ENCODE data around the gene TMEM170B.

TMEM170B gene

DNA sequence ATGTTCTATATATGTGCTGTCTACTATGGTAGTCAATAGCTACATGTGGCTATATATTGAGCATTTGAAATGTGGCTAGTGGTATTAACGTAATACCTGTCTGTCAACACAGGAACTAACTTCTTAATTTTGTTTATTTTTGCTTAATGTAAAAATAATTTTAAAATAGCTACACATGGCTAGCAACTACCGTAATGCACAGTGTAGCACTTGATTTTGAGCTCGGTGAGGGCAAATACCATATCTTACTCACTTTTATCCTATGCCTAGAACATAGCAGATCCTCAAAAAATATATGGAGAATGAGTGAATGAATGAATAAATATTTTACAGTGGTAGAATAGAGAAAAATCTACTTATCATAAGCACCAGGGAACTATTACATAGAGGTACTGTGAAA lies 28.1 kb upstream of the TMEM170B start:
- peaks cover 23% of the 10 kb centered on the region for H3K27me3 Mint-ChIP-seq
- CTCF ChIA-PET = interaction anchor here (1.9 kb wide), 1 partner anchor 365 kb away, joined by 6 read pairs; no protein-coding TSS in a partner anchor
- no peaks in the 10 kb centered on the region for H3K4me1 Mint-ChIP-seq

DNA sequence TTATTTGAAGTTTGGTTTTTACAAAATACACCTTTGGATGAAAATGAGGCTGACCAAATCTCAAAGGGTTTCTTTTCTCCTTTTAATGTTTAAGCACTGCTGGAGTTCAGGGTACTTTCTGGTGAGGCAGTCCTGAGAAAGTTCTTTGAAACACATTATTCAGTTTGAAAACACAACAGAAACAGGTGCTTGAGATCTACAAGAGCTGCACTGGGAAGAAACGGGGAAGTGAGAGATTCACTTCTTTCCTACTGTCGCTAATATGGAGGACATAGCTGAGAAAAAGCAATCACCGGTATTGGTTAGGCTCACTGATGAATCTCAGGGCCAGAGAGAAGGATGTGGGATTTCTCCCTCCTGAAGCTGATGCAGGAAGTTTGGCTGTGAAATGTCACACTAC lies 22.9 kb upstream of the TMEM170B start:
- CTCF ChIA-PET = interaction anchor here (1.5 kb wide), 1 partner anchor 70 kb away, joined by 4 read pairs; no protein-coding TSS in a partner anchor
- Mint-ChIP-seq H3K4me1 (no peaks in the 10 kb centered on the region), H3K4me3 (no peak overlapping the region), H3K9me3 (peaks cover 2% of the 10 kb centered on the region), H3K27ac (no peak overlapping the region), H3K36me3 (no peaks in the 10 kb centered on the region), H3K27me3 (peaks cover 34% of the 10 kb centered on the region)
- no peak for DNase-seq

More for the DNA sequence above, 28.1 kb upstream of the TMEM170B start:
- no peaks in the 10 kb centered on the region for H3K36me3 Mint-ChIP-seq
- DNase-seq = no peak
- H3K27ac Mint-ChIP-seq = no peak overlapping the region
- H3K4me3 Mint-ChIP-seq = no peak overlapping the region
- no peaks in the 10 kb centered on the region for H3K9me3 Mint-ChIP-seq

GRCh38 chr6:11515763-11516162 lies 21.8 kb upstream of the TMEM170B start:
- no peak overlapping the region for H3K4me3 Mint-ChIP-seq
- CTCF ChIA-PET = interaction anchor here (0.6 to 1.5 kb wide), 2 partner anchors 19 to 69 kb away, joined by 3 to 4 read pairs; no protein-coding TSS in a partner anchor
- DNase-seq = no peak
- H3K4me1 Mint-ChIP-seq = no peaks in the 10 kb centered on the region
- peaks cover 25% of the 10 kb centered on the region for H3K27me3 Mint-ChIP-seq
- no peak overlapping the region for H3K27ac Mint-ChIP-seq
- H3K36me3 Mint-ChIP-seq = no peaks in the 10 kb centered on the region
- peaks cover 2% of the 10 kb centered on the region for H3K9me3 Mint-ChIP-seq

DNA sequence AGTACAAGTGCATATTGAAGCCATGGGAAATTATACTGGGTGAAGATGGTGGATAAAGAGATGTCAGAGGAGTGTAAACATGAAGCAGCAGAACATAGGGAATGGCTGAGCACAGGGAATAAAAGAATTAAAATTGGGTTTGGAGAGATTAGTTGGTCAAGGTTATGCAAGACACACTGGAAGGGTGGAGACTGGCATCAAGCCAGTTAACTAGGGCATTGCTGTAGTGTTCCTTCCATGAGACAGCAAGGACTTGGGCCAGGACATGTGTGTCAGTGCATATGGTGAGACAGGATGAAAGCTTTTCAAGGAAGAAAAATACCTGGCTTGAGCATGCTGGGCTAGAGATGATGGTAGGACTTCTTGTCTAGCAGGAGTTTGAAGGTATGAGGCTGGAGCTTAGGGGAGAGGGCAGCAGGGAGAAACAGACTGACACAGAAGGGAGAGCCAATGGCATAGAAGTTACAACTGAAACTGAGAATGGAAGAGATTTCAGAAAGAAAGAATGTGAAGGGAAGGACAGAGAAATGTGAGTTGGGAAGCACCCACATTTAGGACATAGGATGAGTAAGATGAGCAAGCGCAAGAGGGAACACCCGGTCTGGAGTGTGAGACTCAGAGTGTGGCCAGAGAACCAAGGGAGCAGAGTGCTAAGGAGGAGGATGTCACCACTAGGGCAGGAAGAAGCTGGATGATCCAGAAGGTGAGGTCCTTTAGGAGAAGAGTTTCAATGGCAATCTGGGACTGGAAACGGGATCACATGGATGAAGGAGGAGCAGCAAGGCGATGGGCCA lies 14.5 kb upstream of the TMEM170B start:
- Mint-ChIP-seq H3K27ac (no peak overlapping the region), H3K9me3 (peaks cover 2% of the 10 kb centered on the region), H3K4me1 (no peaks in the 10 kb centered on the region), H3K27me3 (peaks cover 4% of the 10 kb centered on the region), H3K4me3 (no peak overlapping the region), H3K36me3 (no peaks in the 10 kb centered on the region)
- CTCF ChIA-PET = no interaction called here
- no peak for DNase-seq

GRCh38 chr6:11525468-11526155 lies 11.9 kb upstream of the TMEM170B start:
- CTCF ChIA-PET = interaction anchor here (0.6 kb wide), 1 partner anchor 50 kb away, joined by 3 read pairs; no protein-coding TSS in a partner anchor

GRCh38 chr6:11526156-11526505 lies 11.4 kb upstream of the TMEM170B start:
- no peak overlapping the region for H3K27ac Mint-ChIP-seq

More at GRCh38 chr6:11525468-11526155, 11.9 kb upstream of the TMEM170B start:
- Mint-ChIP-seq H3K4me1 (no peaks in the 10 kb centered on the region), H3K36me3 (no peaks in the 10 kb centered on the region), H3K4me3 (no peak overlapping the region), H3K27me3 (no peaks in the 10 kb centered on the region), H3K27ac (no peak overlapping the region), H3K9me3 (no peaks in the 10 kb centered on the region)
- DNase-seq = no peak

DNA sequence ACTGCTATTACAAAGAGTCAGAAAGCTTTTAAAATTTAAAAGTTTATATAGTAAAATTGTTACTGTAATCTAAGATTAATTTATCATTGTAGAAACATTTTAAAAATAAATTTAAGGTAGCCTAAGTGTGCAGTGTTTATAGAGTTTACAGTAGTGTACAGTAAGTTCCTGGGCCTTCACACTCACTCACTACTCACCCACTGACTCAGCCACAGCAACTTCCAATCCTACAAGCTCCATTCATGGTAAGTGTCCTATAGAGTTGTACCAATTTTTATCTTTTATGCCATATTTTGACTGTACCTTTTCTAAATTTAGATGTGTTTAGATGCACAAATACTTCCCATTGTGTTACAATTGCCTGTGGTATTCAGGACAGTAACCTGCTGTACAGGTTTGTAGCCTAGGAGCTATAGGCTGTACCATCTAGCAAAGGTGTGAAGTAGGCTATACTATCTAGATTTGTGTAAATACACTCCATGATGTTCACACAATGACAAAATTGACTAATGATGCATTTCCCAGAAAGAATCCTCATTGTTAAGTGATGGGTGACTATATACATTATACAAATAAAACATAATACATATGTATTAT lies 10.2 kb upstream of the TMEM170B start:
- H3K9me3 Mint-ChIP-seq = no peaks in the 10 kb centered on the region
- peaks cover 4% of the 10 kb centered on the region for H3K27me3 Mint-ChIP-seq
- H3K36me3 Mint-ChIP-seq = no peaks in the 10 kb centered on the region
- DNase-seq = no peak
- no peak overlapping the region for H3K27ac Mint-ChIP-seq
- H3K4me1 Mint-ChIP-seq = no peaks in the 10 kb centered on the region
- no peak overlapping the region for H3K4me3 Mint-ChIP-seq
- CTCF ChIA-PET = no interaction called here

More at GRCh38 chr6:11526156-11526505, 11.4 kb upstream of the TMEM170B start:
- CTCF ChIA-PET = no interaction called here
- Mint-ChIP-seq H3K36me3 (no peaks in the 10 kb centered on the region), H3K4me1 (no peaks in the 10 kb centered on the region), H3K27me3 (no peaks in the 10 kb centered on the region), H3K9me3 (no peaks in the 10 kb centered on the region), H3K4me3 (no peak overlapping the region)
- DNase-seq = no peak

GRCh38 chr6:11528996-11529395 lies 8.6 kb upstream of the TMEM170B start:
- Mint-ChIP-seq H3K27ac (no peak overlapping the region), H3K4me1 (no peaks in the 10 kb centered on the region), H3K36me3 (no peaks in the 10 kb centered on the region), H3K9me3 (no peaks in the 10 kb centered on the region), H3K4me3 (no peak overlapping the region), H3K27me3 (peaks cover 10% of the 10 kb centered on the region)
- CTCF ChIA-PET = interaction anchor here (0.6 kb wide), 1 partner anchor 294 kb away, joined by 4 read pairs; no protein-coding TSS in a partner anchor
- DNase-seq = no peak

DNA sequence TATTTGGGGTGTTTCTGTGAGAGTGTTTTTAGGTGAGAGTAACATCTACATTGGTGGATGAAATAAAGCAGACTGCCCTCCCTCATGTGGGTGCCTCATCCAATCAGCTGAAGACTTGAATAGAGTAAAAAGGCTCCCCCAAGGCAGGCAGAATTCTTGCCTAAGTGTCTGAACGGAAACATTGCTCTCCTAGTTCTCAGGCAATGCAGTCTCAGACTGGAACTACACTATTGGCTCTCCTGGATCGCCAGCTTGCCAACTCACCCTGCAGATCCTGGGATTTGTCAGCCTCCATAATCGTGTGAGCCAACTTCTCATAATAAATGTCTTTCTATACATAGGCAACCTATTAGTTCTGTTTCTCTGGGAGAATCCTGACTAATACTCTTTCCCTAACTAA lies 5.5 kb upstream of the TMEM170B start:
- CTCF ChIA-PET = no interaction called here
- peaks cover 20% of the 10 kb centered on the region for H3K27me3 Mint-ChIP-seq

GRCh38 chr6:11534561-11534960 lies 3.0 kb upstream of the TMEM170B start:
- CTCF ChIA-PET = no interaction called here
- Mint-ChIP-seq H3K4me3 (no peak overlapping the region), H3K27me3 (peaks cover 34% of the 10 kb centered on the region)

More for the DNA sequence above, 5.5 kb upstream of the TMEM170B start:
- DNase-seq = no peak
- no peaks in the 10 kb centered on the region for H3K36me3 Mint-ChIP-seq
- peaks cover 12% of the 10 kb centered on the region for H3K4me1 Mint-ChIP-seq
- no peak overlapping the region for H3K4me3 Mint-ChIP-seq
- no peaks in the 10 kb centered on the region for H3K9me3 Mint-ChIP-seq
- no peak overlapping the region for H3K27ac Mint-ChIP-seq

GRCh38 chr6:11535801-11536230 lies 1.7 kb upstream of the TMEM170B start:
- Mint-ChIP-seq H3K4me1 (peaks cover 20% of the 10 kb centered on the region), H3K4me3 (no peak overlapping the region), H3K36me3 (no peaks in the 10 kb centered on the region), H3K27me3 (peaks cover 43% of the 10 kb centered on the region), H3K9me3 (no peaks in the 10 kb centered on the region), H3K27ac (no peak overlapping the region)
- CTCF ChIA-PET = no interaction called here
- DNase-seq = peak; percentile 24

More at GRCh38 chr6:11534561-11534960, 3.0 kb upstream of the TMEM170B start:
- no peaks in the 10 kb centered on the region for H3K36me3 Mint-ChIP-seq
- DNase-seq = no peak
- H3K27ac Mint-ChIP-seq = no peak overlapping the region
- H3K4me1 Mint-ChIP-seq = peaks cover 20% of the 10 kb centered on the region
- H3K9me3 Mint-ChIP-seq = no peaks in the 10 kb centered on the region

DNA sequence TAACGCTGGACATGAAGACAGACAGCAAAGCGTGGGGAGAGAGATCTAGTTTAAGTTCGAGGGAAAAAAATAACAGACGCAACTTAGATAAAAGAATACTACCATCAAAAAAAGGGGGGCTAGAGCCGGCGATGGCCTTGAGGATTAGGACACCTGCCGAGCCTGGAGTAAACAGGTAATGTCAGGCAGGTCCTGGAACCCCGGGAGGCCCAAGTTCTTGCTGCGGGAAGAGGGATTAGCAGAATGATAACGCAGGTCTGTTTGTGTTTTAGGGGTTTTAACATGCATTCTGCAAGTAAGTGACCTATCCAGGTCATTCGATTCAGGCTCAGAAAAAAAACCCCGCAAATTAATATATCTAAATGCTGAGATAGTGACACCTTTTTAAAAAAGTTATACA lies 754 bp upstream of the TMEM170B start:
- Mint-ChIP-seq H3K9me3 (no peaks in the 10 kb centered on the region), H3K27me3 (peaks cover 44% of the 10 kb centered on the region), H3K36me3 (no peaks in the 10 kb centered on the region), H3K27ac (peak overlapping the region; percentile 68), H3K4me1 (peaks cover 20% of the 10 kb centered on the region), H3K4me3 (peak overlapping the region; percentile 80)
- peak; percentile 21 for DNase-seq
- CTCF ChIA-PET = no interaction called here

GRCh38 chr6:11538052-11538818 lies 686 bp downstream of the TMEM170B start:
- Mint-ChIP-seq H3K4me3 (peak overlapping the region; percentile 77), H3K27me3 (peaks cover 37% of the 10 kb centered on the region), H3K4me1 (peaks cover 20% of the 10 kb centered on the region), H3K27ac (no peak overlapping the region), H3K9me3 (no peaks in the 10 kb centered on the region), H3K36me3 (no peaks in the 10 kb centered on the region)
- DNase-seq = peak; percentile 44
- CTCF ChIA-PET = interaction anchor here (0.6 kb wide), 1 partner anchor 147 kb away, joined by 3 read pairs; no protein-coding TSS in a partner anchor

Data from activated naive CD4-positive, alpha-beta T cell treated with anti-CD3 and anti-CD28 coated beads, Interleukin-2, amount 10 ng/mL, durations not matched to agents 7 days and 5 days (primary cell).